HG02938 (cell line): Measurements from ENCODE around the gene GNG2.

ENCODE experiments used
- ATAC-seq: cut with Tn5 transposase; IDR thresholded peaks from one replicate; pipeline ENCODE4 v1.9.1; 2021; ENCODE audit warnings: mild to moderate bottlenecking, moderate library complexity; ENCODE audit not compliant: unreplicated experiment

GNG2 gene

DNA sequence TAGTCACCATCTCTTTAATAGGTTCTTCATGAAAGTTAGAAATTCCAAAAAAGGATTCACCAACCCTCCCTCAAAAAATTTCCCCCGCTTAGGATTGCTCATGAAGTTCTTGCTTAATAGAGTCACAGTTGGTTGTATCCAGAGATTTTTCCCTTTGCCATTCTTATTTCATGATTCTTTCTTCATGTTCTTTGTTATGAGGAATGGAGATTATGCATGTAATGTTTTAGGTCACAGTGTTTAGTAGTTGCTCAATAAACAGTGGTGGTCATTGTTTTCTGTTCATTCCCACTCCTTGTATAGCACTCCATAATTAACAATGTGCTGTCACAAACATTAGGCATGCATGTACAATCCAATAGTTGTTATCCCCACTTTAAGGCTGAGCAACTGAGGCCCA, 77.7 kb downstream of the GNG2 start:
- no peak for ATAC-seq

DNA sequence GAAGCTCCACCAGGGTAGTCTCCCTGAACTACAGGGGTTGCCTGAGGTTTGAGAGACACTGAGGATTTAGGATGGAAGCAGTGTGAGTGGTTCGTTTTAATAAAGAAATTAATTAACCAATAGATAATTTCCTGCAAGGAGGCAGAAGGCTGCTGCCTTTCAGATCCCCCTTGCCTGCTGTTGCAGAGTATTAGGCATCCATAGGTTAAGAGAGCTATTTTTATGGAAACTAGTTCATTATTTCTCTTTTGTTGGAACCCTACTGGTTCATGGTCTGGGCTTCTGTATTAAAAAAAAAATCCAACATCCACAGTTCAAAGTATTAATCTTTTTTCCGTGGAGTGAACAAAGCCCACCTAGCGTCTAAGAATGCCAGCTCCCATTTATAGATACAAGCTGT, 78.4 kb downstream of the GNG2 start:
- no peak for ATAC-seq

DNA sequence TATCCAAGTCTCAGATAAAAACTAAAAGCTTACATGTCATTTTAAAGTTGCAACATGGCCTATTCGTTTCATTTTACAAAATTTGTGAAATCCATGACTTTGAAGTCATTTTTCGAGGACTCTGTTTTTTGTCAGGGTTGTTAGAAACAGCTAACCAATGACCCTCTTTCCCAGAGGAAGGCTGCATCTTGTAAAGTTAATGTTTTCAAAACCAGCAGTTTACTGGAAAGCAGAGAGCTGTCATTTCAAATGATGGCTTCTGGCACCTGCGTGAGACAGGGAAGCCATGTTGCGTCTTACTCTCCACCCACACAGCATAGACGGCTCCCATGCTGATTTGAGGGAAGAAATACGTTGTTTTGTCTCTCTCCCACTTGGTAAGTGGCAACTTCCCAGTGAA, 78.8 kb downstream of the GNG2 start:
- ATAC-seq: no peak

DNA sequence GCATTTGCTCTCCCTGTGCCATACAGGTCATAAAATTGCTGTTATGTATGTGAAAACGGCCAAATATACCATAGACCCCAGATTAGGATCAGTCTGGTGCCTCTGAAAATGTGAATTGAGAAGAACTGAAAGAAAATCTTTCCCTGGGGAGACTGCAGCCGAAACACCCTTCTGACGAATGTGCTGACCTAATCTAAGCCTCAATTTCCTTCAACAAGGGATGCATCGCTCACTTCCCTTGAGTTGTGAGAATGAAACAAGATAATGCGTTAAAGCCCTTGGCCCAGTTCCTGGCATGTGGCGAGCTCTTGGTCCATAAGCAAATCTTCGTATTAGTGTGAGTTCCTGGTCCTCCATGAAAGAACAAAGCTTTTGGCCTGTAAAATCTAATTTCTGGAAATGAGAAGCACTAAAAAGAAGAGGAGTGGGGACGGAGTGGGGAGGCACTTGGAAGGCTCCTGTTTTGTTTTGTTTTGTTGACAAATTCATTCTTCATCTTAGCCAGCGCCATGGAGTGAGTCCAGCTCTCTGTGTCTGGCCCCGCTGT, 79.4 kb downstream of the GNG2 start:
- no peak for ATAC-seq

GRCh38 chr14:51942971-51943370, 82.6 kb downstream of the GNG2 start:
- no peak for ATAC-seq

DNA sequence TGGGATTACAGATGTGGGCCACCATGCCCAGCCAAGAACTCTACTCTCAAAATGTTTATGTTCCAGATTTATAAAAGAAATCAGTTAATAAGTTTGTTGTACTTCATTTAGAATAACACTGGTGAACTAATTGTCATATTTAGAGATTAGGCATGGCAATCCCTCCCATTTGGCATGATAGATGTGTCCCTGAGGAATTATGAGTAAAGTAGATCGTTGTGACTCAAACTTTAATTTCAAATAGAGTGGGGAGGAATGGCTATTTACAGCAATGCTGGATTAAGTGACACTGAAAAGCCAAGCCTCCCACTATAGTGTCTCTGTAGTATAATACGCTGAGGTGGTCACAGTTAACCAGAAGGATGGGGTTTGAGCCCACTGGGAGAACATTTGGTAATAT, 89.6 kb downstream of the GNG2 start:
- no peak for ATAC-seq

GRCh38 chr14:51951656-51952055, 91.2 kb downstream of the GNG2 start:
- no peak for ATAC-seq

- ATAC-seq: no peak
Observed at GRCh38 chr14:51954031-51954430, 93.6 kb downstream of the GNG2 start.

DNA sequence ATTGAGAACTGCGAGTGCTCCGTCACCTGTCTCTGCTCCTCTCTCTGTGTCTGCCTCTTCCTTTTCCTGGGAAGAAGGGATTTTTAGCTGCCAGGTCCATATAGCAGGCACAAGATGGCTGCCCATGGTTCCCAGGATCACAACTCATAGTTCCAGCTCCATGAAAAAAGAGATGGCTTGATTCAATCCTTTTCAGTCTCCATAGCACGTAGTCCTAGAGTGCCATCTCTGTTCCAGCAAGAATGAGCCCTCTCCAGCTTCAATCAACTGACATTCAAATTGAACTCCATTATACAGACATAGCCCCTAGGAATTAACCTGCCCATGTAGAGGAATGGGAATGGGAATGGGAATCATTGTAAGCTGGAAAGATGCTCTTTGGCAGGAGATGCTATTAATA, 94.2 kb downstream of the GNG2 start:
- ATAC-seq: no peak

- ATAC-seq: no peak
Observed at GRCh38 chr14:51957950-51958349, 97.5 kb downstream of the GNG2 start.

DNA sequence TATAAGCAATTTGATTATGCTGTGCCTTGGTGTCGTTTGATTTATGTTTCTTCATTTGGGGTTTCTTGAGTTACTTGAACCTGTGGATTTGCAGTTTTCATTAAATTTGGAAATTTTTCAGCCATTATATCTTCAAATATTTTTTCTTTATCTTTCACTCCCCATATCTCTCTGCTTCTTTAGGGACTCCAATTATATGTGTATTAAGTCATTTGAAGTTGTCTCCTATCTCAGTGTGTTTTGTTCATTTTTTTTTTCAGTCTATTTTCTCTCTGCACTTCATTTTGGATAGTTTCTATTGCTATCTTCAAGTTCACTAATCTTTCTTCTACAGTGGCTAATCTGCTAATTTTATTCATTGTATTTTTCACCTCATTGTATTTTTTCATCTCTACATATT, 99.5 kb downstream of the GNG2 start:
- ATAC-seq: no peak

DNA sequence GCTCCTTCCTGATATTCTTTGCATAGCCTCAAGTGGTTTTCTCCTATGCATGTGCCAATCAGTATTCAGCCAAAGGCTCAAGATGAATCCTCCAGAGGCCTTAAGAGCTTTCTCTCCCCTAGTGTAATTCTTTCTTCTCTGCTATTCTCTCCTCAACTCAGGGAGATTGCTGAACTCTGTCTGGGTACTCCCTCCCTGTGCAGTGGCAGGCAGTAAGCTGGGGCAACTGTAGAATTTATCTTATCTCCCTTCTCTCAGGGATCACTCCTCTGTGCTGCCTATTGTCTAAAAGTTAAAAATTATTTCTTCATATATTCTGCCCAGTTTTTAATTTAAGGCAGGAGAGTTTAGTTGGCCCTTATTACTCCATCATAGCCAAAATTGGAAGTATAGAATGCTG, 100.5 kb downstream of the GNG2 start:
- ATAC-seq: no peak

- ATAC-seq: no peak
Observed at GRCh38 chr14:51962711-51963110, 102.3 kb downstream of the GNG2 start.

GRCh38 chr14:51963286-51963685, 102.9 kb downstream of the GNG2 start:
- ATAC-seq: no peak

GRCh38 chr14:51967521-51967920, 107.1 kb downstream of the GNG2 start:
- no peak for ATAC-seq

- no peak for ATAC-seq
Observed at GRCh38 chr14:51969852-51970540, 109.6 kb downstream of the GNG2 start.

GRCh38 chr14:51972566-51972965, 112.2 kb downstream of the GNG2 start:
- ATAC-seq: no peak

- no peak for ATAC-seq
Observed at GRCh38 chr14:51977075-51977474, 116.7 kb downstream of the GNG2 start.

GRCh38 chr14:51978681-51979085, 118.3 kb downstream of the GNG2 start:
- ATAC-seq: no peak

DNA sequence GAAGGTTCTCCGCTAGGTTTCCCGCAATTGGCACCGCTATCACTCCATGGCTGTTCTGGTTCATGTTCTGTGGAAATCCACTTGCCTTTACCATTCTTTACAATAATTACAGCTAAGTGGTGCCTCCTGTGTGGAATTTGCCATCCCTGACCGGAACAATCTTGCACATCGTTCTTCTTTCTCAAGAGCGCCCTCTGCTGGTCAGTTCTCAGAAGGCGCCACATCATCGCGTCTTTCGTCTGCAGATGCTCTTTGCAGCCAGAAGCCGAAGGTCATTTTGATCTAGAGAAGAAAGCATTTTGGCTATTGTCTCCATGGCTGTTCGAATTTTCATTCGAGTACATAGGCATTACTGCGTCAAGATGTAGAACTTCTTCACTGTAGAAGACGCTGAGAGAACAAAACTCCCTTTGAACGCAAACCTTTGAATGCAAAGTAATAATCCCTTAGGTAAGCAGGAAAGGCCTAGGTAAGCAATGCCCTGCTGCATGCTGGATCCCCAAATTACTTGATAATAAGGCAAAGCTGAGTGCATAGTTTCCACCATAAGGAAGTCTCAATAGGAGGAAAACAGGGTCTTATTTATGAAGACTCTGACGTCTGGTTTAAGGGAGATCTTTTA, 118.8 kb downstream of the GNG2 start:
- ATAC-seq: peak; percentile 62

DNA sequence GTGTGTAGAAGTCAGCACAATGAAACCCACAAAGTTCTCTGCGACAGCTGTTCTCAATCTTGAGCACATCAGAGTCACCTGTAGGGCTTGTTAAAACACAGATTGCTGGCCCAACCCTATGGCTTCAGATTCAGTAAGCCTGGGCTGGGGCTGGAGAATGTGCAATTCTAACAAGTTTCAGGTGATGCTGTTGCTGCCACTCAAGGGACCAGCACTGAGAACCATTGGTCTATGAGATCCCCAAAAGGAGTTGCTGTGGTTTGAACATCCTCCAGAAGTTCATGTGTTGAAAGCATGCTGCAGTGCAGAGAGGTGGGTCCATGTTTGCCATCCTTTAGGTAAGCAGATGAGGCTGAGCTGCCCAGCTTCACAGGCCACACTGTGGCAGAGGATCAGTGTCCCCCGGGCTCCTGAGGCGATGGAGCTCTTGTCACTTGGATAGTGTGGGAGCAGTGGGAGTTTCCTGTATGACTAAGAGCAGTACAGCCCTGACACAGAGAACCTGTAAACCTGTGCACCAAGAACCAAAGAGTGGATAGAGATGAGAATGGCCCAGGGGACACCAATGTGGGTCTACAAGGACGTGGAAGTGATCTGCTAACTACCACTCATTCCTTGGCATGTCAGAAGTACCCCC, 120.9 kb downstream of the GNG2 start:
- ATAC-seq: peak; percentile 55

DNA sequence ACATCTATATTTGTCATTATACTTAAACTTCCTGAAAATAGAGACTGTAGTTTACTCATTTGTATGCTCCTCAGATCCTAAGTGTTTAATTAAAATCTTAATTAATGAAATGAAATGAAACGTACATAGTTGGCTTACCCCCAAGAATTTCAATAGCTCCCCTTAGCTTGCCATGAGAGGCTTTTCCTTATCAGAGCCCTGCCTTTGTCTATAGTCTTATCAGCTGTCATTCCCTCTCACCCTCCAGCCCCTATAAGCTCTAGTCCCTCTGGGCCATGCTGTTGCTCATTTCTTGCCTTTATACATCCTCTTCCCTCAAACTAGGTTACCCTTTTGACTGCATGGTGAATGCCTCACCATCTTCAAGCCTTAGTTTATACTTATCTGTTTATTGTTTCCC, 127.8 kb downstream of the GNG2 start:
- no peak for ATAC-seq
